Fibroblast of mammary gland (primary cell): ENCODE results near the gene PHLDB3.
A peak's percentile ranks its signal among the peaks of the same experiment; 100 is the strongest.

Experiments used
- DNase-seq: peaks from one replicate; pipeline ENCODE4 v3.0.0-alpha.2; 2010; ENCODE audit warnings: low read depth
- H3K4me3 ChIP-seq: 2 replicates; pipeline ENCODE4 v1.5.1; 2011; ENCODE audit warnings: low read depth, mild to moderate bottlenecking, low read length, moderate library complexity; ENCODE audit not compliant: control insufficient read depth
- CTCF ChIP-seq: conservative IDR thresholded peaks from 2 replicates; pipeline ENCODE4 v1.5.1; 2011; ENCODE audit warnings: low read depth, low read length, inconsistent platforms; ENCODE audit not compliant: control insufficient read depth, insufficient read depth

The PHLDB3 gene

GRCh38 chr19:43469160-43469480, 35.4 kb downstream of the PHLDB3 start:
- H3K4me3 ChIP-seq: no peak overlapping the region
- DNase-seq: no peak
- TF ChIP-seq CTCF: no peak

- TF ChIP-seq CTCF: no peak
- DNase-seq: no peak
Observed at GRCh38 chr19:43468354-43469159, 36.0 kb downstream of the PHLDB3 start.

GRCh38 chr19:43467730-43468129, 36.8 kb downstream of the PHLDB3 start:
- peak; percentile 62 for DNase-seq
- no peak overlapping the region for H3K4me3 ChIP-seq

More at GRCh38 chr19:43468354-43469159, 36.0 kb downstream of the PHLDB3 start:
- H3K4me3 ChIP-seq: no peak overlapping the region

GRCh38 chr19:43467276-43467675, 37.3 kb downstream of the PHLDB3 start:
- no peak overlapping the region for H3K4me3 ChIP-seq
- no peak for DNase-seq
- TF ChIP-seq CTCF: no peak

More at GRCh38 chr19:43467730-43468129, 36.8 kb downstream of the PHLDB3 start:
- TF ChIP-seq CTCF: no peak

- DNase-seq: no peak
- no peak overlapping the region for H3K4me3 ChIP-seq
- TF ChIP-seq CTCF: no peak
Observed at GRCh38 chr19:43466793-43467192, 37.8 kb downstream of the PHLDB3 start.

GRCh38 chr19:43465468-43466120, 39.0 kb downstream of the PHLDB3 start, which contains the start of gene LYPD3:
TSS of gene LYPD3 (minus strand) at chr19:43465608. CDS start at chr19:43465571, 37 bp downstream.
- peak; percentile 63 for DNase-seq
- no peak for TF ChIP-seq CTCF
- H3K4me3 ChIP-seq: no peak within 1 kb of the TSS
